ENCODE results near the gene HERC5. TPM values are rescaled to one million over a fixed set of nuclear protein-coding genes. Genes with fewer than 3 reads are reported as not detected.

Gene HERC5
- total RNA-seq, 1 experiment from 2014 or later = 7.2 TPM

DNA sequence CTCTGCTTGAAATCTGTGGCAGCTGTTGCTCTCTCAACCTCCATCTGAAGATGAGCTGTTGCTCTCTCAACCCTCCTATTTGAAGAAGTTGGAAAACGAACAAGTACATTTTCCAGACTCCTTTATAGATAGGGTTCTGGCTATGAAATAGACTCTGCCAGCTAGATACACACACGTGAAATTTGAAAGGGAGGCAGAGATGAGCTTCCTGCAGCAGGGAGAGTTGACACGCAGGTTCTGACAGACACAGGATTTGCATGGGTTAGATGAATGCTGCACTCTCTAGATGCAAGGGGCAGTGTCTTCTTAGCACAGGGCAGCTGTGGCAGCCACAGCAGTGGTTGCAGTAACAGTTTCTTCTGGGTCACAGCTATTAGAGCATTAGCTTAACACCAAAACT lies 74.6 kb downstream of the HERC5 start:
- Histone ChIP-seq H3K79me2 (ENCODE audit: insufficient read depth, low read length) (no peaks in the 10 kb centered on the region), H3K4me2 (ENCODE audit: low read length) (no peak overlapping the region), H3K4me1 (ENCODE audit: control insufficient read depth in 1 of 2, insufficient read depth in 2 of 2, low read length in 2 of 2) (peaks cover 0 to under 1% of the 10 kb centered on the region in 2 experiments; a peak in 2 of 4 replicates), H4K20me1 (ENCODE audit: insufficient read depth) (no peaks in the 10 kb centered on the region), H3K27ac (ENCODE audit: low read depth, low read length) (no peak overlapping the region), H3K4me3 (replicated peaks in 1 of 2; ENCODE audit: low read depth in 1 of 2, low read length in 2 of 2) (no peak overlapping the region), H2AFZ (ENCODE audit: low read depth, low read length, poor library complexity, severe bottlenecking) (no peak overlapping the region), H3K36me3 (ENCODE audit: control insufficient read depth in 1 of 2, insufficient read depth in 2 of 2, low read length in 2 of 2) (no peaks in the 10 kb centered on the region), H3K9me2 (ENCODE audit: insufficient read depth) (no peaks in the 10 kb centered on the region), H3K27me3 (ENCODE audit: insufficient read depth, low read length) (no peaks in the 10 kb centered on the region), H3K9me3 (ENCODE audit: control insufficient read depth in 1 of 2, insufficient read depth in 1 of 2, low read depth in 1 of 2, low read length in 2 of 2) (no peaks in the 10 kb centered on the region), H3K9ac (ENCODE audit: low read length) (no peak overlapping the region)
- intact Hi-C loops (cut with micrococcal nuclease) = no loop called here
- ChIA-PET CTCF (interaction anchor here (1.8 to 3.0 kb wide), 2 partner anchors 128 to 142 kb away, joined by 4 to 14 read pairs; no protein-coding TSS in a partner anchor), POLR2A (no interaction called here), RAD21 (ENCODE audit: low non-redundant PET in 1 of 2, low total read pairs in 2 of 2, uncharacterized antibody in 2 of 2, unreplicated experiment in 2 of 2) (interaction anchor here in 1 of 2 experiments (0.6 kb wide), 1 partner anchor 15 kb away, joined by 6 read pairs; no protein-coding TSS in a partner anchor)
- ATAC-seq (no peak), DNase-seq (ENCODE audit: low read depth, low spot score) (no peak)
- BruUV-seq (replicated peaks) = no TSS peak
- TF ChIP-seq FOSL1 (IDR thresholded peaks at IDR 0.05; ENCODE audit: low read depth) (no peak), ZNF274 (IDR thresholded peaks at IDR 0.05; ENCODE audit: low read depth, low read length) (no peak), TCF7L2 (IDR thresholded peaks at IDR 0.05; ENCODE audit: borderline replicate concordance, extremely low read depth, insufficient read depth, insufficient read length) (no peak)

DNA sequence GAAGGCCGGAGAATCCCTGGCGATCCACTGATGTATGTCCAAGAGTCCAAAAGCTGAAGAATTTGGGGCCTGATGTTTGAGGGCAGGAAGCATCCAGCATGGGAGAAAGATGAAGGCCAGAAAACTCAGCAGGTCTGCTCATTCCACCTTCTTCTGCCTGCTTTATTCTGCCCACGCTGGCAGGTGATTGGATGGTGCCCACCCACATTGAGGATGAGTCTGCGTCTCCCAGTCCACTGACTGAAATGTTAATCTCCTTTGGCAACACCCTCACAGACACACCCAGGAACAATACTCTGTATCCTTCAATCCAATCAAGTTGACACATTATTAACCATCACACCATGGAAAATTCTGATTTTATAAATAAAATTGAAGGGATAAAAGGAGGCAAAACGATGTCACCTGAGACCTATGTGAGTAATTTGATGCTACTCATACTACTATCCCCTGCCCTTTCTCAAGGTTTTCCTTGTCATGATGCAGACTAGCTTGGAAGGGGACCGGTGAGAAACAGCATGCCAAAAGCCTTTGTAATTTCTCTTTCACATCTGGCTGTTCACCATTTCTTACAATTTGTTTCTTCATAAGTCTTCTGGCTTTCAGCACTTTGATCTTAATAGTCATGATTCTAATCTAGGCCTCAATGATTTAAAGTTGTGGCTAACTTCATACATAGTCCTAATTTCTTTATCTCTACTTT lies 76.3 kb downstream of the HERC5 start:
- intact Hi-C loops (cut with micrococcal nuclease) = no loop called here
- Histone ChIP-seq H3K9me3 (ENCODE audit: control insufficient read depth in 1 of 2, insufficient read depth in 1 of 2, low read depth in 1 of 2, low read length in 2 of 2) (no peaks in the 10 kb centered on the region), H3K27me3 (ENCODE audit: insufficient read depth, low read length) (no peaks in the 10 kb centered on the region), H2AFZ (ENCODE audit: low read depth, low read length, poor library complexity, severe bottlenecking) (no peak overlapping the region), H3K4me1 (ENCODE audit: control insufficient read depth in 1 of 2, insufficient read depth in 2 of 2, low read length in 2 of 2) (no peaks in the 10 kb centered on the region), H3K4me3 (replicated peaks in 1 of 2; ENCODE audit: low read depth in 1 of 2, low read length in 2 of 2) (no peak overlapping the region), H3K27ac (ENCODE audit: low read depth, low read length) (no peak overlapping the region), H3K36me3 (ENCODE audit: control insufficient read depth in 1 of 2, insufficient read depth in 2 of 2, low read length in 2 of 2) (no peaks in the 10 kb centered on the region), H4K20me1 (ENCODE audit: insufficient read depth) (no peaks in the 10 kb centered on the region), H3K4me2 (ENCODE audit: low read length) (no peak overlapping the region), H3K9ac (ENCODE audit: low read length) (no peak overlapping the region), H3K9me2 (ENCODE audit: insufficient read depth) (no peaks in the 10 kb centered on the region), H3K79me2 (ENCODE audit: insufficient read depth, low read length) (no peaks in the 10 kb centered on the region)
- no TSS peak for BruUV-seq (replicated peaks)
- RAD21 ChIA-PET (ENCODE audit: low non-redundant PET in 1 of 2, low total read pairs in 2 of 2, uncharacterized antibody in 2 of 2, unreplicated experiment in 2 of 2) = no interaction called here
- CTCF ChIA-PET = interaction anchor here (3.0 kb wide), 1 partner anchor 126 kb away, joined by 14 read pairs; no protein-coding TSS in a partner anchor
- POLR2A ChIA-PET = no interaction called here
- ATAC-seq (no peak), DNase-seq (ENCODE audit: low read depth, low spot score) (no peak)
- TF ChIP-seq, protein P1, sequence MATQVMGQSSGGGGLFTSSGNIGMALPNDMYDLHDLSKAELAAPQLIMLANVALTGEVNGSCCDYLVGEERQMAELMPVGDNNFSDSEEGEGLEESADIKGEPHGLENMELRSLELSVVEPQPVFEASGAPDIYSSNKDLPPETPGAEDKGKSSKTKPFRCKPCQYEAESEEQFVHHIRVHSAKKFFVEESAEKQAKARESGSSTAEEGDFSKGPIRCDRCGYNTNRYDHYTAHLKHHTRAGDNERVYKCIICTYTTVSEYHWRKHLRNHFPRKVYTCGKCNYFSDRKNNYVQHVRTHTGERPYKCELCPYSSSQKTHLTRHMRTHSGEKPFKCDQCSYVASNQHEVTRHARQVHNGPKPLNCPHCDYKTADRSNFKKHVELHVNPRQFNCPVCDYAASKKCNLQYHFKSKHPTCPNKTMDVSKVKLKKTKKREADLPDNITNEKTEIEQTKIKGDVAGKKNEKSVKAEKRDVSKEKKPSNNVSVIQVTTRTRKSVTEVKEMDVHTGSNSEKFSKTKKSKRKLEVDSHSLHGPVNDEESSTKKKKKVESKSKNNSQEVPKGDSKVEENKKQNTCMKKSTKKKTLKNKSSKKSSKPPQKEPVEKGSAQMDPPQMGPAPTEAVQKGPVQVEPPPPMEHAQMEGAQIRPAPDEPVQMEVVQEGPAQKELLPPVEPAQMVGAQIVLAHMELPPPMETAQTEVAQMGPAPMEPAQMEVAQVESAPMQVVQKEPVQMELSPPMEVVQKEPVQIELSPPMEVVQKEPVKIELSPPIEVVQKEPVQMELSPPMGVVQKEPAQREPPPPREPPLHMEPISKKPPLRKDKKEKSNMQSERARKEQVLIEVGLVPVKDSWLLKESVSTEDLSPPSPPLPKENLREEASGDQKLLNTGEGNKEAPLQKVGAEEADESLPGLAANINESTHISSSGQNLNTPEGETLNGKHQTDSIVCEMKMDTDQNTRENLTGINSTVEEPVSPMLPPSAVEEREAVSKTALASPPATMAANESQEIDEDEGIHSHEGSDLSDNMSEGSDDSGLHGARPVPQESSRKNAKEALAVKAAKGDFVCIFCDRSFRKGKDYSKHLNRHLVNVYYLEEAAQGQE (IDR thresholded peaks at IDR 0.05; ENCODE audit: low read depth) = no peak
- TF ChIP-seq ZNF274 (IDR thresholded peaks at IDR 0.05; ENCODE audit: low read depth, low read length) (no peak), SIN3A (IDR thresholded peaks at IDR 0.05; ENCODE audit: low read depth) (no peak), EZH2 (IDR thresholded peaks at IDR 0.05) (no peak)
- TF ChIP-seq, protein P2, sequence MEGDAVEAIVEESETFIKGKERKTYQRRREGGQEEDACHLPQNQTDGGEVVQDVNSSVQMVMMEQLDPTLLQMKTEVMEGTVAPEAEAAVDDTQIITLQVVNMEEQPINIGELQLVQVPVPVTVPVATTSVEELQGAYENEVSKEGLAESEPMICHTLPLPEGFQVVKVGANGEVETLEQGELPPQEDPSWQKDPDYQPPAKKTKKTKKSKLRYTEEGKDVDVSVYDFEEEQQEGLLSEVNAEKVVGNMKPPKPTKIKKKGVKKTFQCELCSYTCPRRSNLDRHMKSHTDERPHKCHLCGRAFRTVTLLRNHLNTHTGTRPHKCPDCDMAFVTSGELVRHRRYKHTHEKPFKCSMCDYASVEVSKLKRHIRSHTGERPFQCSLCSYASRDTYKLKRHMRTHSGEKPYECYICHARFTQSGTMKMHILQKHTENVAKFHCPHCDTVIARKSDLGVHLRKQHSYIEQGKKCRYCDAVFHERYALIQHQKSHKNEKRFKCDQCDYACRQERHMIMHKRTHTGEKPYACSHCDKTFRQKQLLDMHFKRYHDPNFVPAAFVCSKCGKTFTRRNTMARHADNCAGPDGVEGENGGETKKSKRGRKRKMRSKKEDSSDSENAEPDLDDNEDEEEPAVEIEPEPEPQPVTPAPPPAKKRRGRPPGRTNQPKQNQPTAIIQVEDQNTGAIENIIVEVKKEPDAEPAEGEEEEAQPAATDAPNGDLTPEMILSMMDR (IDR thresholded peaks at IDR 0.05 in 2 of 3, conservative IDR thresholded peaks at IDR 0.05 in 1 of 3; ENCODE audit: borderline replicate concordance in 1 of 3, insufficient read depth in 1 of 3, low read depth in 2 of 3, low read length in 2 of 3) = no peak
